Stimulated activated CD4-positive, alpha-beta T cell treated with anti-CD3 and anti-CD28 coated beads, Interleukin-2, amount 100 ng/mL, for 24 hours (primary cell): Measurements from ENCODE around the gene PPY.
"Not testable (repeated sequence)": the region's sequence is repeated elsewhere in the genome, so short reads cannot be mapped to it uniquely, and the experiment has no call there.

Experiments used
- DNase-seq, 2 donors: peaks; one replicate each; pipeline ENCODE4 v3.0.0-alpha.2; 2020

PPY gene

DNA sequence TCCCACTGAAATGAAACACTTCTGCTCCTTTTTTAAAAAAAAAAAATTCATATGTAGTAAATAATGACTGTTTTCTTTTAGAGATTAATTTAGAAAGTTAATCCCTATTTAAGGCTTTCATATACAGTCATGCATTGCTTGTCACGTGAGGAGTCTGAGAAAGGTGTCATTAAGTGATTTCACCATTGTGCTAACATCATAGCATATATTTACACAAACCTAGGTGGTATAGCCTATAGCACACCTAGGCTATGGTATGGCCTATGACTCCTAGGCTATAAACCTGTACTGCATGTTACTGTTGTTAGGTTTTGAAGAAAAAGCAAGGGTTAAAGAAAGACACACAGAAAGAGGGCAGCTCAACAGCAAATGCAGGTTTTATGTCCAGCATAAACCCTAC is 13.7 kb downstream of the PPY start:
- DNase-seq: no peak

- not testable (repeated sequence) for DNase-seq
Measured at GRCh38 chr17:43927929-43928328, 14.3 kb downstream of the PPY start.

GRCh38 chr17:43927060-43927864 is 15.0 kb downstream of the PPY start:
- peak in 1 of 2 donors; percentile 45 for DNase-seq

- DNase-seq: no peak
Measured at GRCh38 chr17:43924558-43924957, 17.7 kb downstream of the PPY start.

DNA sequence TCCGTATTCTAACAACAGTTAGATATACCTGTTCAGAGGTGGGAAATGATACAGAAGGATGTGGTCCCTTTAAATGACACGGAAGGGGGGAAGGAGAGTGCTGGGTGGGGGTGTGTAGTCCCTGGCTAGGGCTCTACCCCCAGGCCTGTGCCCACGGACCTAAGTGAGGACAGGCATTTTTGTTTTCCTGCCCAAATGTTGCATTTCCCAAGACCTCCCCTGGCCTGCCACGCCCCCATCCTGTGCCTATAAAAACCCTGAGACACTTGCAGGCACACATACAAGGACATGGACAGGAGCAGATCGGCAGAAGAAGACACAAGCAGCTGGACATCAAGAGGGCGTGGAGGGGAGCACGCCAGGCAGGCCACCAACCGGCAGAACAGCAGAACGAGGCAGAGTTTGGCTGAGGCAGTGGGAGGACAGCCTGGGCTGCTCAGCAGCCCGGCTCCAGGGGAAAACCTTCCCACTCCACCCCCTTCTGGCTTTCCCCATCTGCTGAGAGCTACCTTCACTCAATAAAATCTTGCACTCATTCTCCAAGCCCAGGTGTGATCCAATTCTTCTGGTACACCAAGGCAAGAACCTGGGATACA is 21.7 kb downstream of the PPY start:
- DNase-seq: no peak

DNA sequence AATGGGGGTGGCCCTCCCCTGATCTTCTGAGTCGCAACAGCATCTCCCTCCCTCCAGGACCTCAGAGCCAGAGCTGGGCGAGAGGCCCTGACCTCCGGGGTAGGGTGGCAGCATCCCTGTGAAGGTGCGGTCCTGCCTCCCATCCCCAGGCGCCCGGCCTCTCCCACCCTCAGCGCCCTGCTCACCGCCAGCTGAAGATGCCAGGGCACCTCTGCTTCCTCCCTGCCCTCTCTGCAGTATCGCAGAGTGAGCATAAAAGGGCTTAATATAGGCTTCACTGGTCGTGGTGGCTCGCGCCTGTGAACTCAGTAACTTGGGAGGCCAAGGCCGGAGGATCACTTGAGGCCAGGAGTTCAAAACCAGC is 24.3 kb downstream of the PPY start:
- no peak for DNase-seq

DNA sequence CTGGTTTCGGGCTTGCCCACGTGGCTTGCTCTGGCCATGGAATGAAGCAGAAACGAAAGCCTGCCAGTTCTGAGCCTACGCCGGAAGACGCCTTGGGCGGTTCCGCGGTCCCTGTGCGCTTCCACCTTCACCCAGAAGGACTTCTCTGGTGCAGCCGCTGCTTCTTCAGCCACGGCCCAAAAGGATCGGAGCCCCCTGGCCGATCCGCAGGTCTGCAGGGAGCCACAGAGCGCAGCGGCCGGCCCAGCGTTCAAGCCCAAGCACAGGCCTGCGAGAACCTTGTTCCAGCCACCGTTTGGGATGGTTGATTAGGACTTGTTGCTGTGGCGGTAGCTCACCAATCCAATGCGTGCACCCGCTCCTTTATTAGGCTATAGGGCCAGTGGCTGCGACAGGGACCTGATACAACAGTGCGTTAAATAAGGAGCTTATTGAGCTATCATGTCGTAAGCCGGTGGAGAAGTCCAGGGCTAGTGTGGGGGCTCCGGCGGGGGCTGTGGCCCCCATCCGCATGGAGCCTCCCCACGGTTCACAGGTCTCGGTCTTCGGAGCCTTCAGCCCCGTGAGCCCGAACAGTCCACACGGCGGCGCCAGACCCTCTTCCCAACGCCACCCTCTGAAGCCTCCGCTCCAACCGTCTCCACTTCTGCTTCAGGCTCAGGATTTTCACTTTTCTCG is 24.8 kb downstream of the PPY start:
- peak; percentile 46 to 66 for DNase-seq

GRCh38 chr17:43917016-43917347 is 25.3 kb downstream of the PPY start:
- no peak for DNase-seq

DNA sequence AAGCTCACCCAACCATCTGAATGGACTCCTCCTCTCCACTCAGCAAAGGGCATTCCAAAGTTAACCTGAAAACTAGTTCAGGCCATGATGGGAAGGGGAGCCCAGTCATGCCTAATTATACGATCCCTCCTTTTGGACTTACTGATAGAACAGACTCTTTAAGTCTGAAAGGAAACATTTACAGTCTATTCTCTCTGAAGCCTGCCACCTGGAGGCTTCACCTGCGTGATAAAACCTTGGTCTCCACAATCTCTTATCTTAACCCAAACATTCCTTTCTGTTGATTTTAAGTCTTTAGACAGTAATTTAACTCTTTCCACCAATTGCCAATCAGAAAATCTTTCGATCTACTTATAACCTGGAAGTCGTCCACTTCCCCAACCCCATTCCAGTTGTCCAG is 25.9 kb downstream of the PPY start:
- DNase-seq: no peak

DNA sequence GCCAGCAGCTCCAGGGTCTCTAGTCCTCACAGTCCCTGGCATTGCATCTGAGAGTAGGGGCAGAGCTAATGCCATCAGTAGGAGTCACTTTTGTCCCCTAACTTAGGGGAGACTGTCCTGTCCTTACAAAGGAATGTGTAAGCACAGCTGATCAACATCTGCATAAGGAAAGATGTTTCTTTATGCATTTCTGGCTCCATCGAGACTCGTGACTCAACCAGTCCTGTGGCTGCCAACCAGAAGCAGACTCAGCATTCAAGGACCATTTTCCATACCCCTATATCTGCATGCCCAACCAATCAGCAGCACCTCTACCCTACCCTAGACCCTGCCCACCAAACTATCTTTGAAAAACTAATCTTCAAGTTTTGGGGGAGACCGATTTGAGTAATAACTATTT is 26.7 kb downstream of the PPY start:
- no peak for DNase-seq

DNA sequence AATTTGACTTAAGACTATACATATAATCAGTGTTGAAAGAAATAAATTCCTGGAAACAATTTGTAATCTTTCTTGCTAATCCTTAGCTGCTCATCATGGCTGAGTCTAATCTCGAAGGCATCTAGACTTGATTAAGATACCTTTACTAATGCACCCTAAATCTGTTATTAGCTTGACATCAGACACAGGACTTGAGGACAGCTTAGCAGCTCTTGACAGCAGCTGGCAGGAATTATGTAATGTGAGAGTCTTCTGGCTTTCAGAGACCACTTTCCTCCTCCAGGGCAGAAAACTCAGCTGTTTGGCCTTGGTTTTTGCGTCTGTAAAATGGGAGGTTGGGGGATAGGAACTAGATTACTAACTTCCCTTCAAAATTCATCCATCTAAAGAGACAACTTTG is 27.8 kb downstream of the PPY start:
- no peak for DNase-seq

DNA sequence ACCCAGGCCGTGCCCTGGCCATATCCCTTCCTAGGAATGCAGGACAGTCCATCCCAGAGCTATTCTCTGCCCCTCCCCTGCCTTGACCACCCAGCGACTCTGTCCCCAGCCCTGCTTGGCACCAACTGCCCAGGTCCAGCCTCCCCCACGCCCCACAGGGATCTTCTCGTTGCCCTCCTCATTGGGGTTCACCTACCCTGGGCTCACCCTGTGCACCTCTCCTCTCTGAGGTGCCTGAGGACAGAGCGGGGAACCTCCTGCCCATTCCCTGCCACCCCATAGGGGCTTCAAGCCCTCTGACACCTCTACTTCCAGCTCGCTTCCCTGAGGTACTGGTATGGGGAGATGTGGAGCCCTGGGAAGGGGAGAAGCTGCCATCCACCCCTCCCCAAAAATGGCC is 28.7 kb downstream of the PPY start:
- DNase-seq: no peak

DNA sequence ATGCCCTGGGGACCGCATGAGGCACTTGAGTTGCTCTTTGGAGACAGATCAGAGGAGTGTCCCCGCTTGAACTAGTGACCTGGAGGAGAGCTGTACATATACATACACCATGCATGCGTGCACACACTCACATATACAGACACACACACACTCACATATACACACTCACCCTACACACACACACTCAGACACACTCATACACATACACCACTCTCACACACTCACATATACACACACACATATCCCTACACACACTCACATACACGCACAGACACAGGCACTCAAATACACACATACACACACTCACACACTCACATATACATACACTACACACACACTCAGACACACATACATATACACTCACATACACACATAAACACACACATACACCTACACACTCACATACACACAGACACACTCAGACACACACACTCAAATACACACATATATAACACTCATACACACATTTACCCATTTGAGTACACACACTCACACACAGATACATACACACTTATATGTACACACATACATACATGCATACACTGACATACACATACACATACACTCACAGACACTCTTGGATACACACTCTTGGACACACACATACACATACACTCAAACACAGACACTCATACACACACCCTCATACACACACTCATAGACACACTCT is 29.5 kb downstream of the PPY start:
- DNase-seq: no peak

DNA sequence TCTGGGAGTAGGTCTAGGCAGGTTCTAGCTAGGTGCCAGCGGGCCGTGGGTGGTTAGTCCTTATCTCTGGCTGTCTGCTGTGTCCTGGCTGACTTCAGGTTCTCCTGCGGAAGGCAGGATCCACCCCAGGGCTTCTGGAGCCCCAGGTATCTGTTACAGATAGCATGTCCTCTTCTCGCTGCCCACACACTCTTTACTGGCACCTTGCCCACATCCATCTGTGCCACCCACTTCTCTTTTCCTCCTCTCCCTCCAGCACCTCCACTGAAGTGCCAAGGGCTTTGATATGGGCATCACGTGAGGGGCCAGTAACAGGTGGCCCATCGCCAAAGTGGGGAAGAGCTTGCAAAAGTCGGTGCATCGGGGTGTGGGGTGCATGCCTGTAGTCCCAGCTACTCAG is 30.4 kb downstream of the PPY start:
- DNase-seq: no peak

DNA sequence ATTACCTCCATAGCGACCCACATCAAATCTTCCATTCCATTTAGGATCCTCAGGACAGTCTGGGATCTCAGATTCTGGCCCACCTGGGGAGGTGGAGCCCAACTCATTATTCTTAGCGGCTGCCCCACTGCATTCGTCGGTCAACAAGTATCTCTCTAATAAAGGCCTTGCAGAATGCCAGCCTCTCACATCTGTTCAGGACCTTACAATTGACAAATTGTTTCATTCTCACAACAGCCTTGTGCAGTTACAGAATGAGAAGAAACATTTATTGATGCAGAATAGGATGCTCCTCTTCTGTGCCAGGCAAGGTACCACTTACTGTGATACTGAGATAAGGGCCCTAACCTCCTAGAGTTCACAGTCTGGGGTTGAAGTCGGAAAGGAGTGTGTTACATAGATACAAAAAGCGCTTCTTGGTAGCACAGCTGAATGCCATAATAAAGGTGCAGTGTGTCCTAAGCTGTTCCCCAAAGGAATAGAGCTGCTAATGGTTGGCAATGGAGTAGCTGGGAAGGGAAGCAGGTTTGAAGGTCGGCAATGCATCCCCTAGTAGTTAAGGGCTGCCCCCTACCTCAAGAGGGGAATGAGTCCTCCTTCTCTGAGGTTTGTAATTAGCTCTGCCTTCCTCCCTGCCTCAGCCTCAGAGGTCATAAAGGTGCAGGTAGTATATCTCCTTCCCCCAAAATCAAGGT is 32.6 kb downstream of the PPY start:
- DNase-seq: no peak

DNA sequence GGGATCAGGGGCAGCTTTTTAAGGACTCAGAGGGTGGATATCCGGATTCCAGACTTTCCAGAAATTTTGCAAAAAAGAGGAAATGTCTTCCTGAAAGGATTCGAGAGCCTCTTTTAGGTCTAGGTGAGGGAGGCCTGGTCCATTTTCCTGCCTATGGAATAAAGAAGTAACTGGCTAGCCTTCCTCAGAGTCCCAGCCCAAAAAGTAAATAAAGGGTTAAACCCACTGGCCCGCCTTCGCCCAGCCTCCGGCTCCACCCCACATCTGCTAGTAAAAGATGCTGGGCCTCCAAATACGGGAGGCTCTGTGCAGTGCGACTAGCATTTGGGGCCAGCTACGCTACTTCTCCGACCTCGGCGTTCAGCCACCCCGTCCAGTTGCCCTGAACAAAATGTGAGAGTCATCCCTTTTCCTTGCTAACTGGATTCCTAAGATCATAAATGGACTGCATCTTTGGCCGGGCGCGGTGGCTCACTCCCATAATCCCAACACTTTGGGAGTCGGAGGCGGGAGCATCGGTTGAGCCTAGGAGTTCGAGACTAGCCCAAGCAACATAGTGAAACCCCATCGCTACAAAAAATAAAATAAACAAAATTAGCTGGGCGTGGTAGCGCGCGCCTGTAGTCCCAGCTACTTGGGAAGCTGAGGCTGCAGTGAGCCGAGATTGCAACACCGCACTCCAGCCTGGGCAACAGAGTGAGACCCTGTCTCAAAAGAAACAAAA is 34.1 kb downstream of the PPY start:
- peak; percentile 62 to 63 for DNase-seq

DNA sequence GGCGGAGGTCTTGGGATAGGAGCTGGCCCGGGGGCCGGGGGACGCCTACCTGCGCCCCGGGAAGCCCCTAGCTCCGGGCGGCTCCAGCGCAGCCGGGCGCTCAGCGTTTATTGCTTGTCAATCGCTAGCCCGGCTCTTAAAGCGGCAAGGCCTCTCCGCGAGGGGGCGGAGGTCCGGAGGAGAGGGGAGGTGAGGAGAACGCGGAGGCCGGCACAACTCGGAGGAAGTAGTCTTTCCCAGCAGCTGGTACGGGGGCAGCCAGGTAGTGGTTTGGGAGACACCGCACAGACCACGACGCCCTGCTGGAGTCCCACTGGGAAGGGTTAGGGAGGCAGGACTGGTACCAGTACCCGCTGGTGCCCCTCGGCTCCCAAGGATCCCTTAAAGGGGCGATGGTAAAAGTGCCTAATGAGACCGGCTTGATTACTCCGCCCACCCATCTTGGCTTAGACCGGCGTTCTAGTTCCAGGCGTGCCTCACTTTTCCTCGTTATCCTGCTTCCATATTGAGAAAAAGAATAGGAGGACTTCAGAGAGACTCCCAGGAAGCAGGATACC is 34.8 kb downstream of the PPY start, which contains the start of gene MPP2:
TSS of gene MPP2 (minus strand) at position 112 of the 557 bp plus-strand sequence. CDS start 3,076 bp downstream, outside the sequence.
- DNase-seq: peak; percentile 58 to 66

- no peak for DNase-seq
Measured at GRCh38 chr17:43906951-43907424, 35.3 kb downstream of the PPY start.

DNA sequence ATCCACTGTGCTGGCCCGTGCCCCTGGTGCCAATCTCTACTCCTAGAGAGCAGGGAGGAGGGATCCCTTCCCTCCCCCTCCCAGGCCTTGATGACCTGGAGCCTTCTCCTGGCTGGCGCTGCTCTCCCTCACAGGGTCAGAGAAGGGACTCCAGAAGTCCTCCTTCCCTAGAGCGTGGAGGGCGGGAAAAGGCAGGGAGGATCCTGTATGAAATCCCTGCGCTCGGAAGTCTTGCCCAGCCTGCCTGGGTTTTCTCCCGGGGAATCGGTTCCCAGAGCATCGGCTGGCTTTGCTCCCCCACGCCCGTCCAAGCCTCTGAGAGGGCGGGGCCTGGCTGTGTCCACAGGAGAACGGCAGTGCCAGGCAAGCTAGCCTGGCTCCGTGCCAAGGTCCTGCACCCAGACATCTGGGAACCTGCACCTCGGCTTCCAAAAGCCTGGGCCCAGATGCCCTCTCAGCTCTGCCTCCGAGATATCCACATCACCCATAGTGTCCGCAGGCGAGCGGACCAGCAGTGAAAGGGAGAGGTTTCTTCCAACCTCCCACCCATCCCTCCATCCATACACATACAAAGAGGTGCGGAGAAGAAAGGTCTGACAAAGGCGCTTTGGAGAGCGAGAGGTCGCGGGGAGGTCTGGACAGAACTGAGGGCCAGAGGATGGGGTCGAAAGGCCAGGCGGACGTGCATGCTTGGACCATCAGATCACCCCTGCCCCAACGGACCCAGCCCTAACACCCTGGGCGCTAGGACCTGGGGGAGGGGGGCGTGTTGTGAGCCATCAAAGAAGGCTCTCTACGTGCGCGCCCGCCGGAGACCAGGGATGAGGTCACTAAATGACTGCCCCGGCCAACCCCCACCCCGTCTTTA is 36.1 kb downstream of the PPY start:
- peak; percentile 34 for DNase-seq

DNA sequence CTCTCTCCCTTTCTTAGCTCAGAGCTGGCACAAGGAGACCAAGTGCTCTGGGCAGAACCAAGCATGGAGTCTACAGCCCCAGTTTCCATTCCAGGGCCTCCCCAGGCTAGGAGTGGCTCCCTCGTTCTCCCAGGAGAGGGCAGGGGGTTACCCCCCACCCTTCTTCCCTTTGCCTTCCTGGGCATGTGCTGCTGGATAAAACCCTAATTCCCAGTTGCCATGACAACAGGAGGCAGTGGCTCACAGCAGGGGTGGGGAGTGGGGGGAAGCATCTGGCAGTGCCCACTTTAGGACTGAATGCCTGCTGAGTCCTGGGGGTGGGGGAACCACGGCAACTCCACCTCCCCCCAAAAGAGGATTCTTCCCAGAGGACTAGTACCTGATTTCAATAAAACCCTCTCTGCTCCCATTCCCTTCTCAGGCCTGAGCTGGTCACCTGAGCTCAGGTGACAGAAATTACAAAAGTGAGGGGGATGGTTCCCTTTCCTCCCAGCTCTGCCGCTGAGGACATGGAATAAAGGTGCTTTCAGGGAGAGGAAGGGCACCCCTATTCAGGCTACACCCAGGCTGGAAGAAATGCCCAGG is 36.8 kb downstream of the PPY start:
- DNase-seq: no peak
